Suprapubic skin (tissue), 4 donors: ENCODE data around the gene SSTR3. TPM values are rescaled to one million over a fixed set of nuclear protein-coding genes. Genes with fewer than 3 reads are reported as not detected.
"Not testable (repeated sequence)": the region's sequence is repeated elsewhere in the genome, so short reads cannot be mapped to it uniquely, and the experiment has no call there.

Experiments
- DNase-seq, 2 donors: peaks; one replicate each; pipeline ENCODE4 v3.0.0-alpha.2; 2019; ENCODE audit warnings: low spot score in 2 of 2
- H3K27ac ChIP-seq: fragments of 200-600 bp; sonication (generic); one replicate; pipeline ENCODE4 v1.5.1; 2019
- H3K27me3 ChIP-seq: fragments of 200-600 bp; sonication (generic); one replicate; pipeline ENCODE4 v1.5.1; 2019
- H3K36me3 ChIP-seq: fragments of 200-600 bp; sonication (generic); one replicate; pipeline ENCODE4 v1.5.1; 2019
- H3K4me1 ChIP-seq: fragments of 200-600 bp; sonication (generic); one replicate; pipeline ENCODE4 v1.5.1; 2019
- H3K4me3 ChIP-seq: fragments of 200-600 bp; sonication (generic); one replicate; pipeline ENCODE4 v1.5.1; 2019; ENCODE audit warnings: mild to moderate bottlenecking
- H3K9me3 ChIP-seq: fragments of 200-600 bp; sonication (generic); one replicate; pipeline ENCODE4 v1.5.1; 2019
- EP300 ChIP-seq: sonication (generic); formaldehyde crosslinking; IDR thresholded peaks from one replicate; pipeline ENCODE4 v1.6.1; 2017; ENCODE audit warnings: antibody characterized with exemption
- POLR2A ChIP-seq, 2 donors: fragments of 450-650 bp; IDR thresholded peaks; one replicate each; pipeline ENCODE4 v1.6.1; 2017; ENCODE audit warnings: antibody characterized with exemption in 2 of 2, mild to moderate bottlenecking in 2 of 2, moderate library complexity in 2 of 2
- POLR2AphosphoS5 ChIP-seq, 3 donors: sonication (generic); formaldehyde crosslinking; IDR thresholded peaks; one replicate each; pipeline ENCODE4 v1.6.1; 2017; ENCODE audit warnings: antibody characterized with exemption in 3 of 3
- WGBS: methylation state at CpG from one replicate; pipeline ENCODE4 v1.1.5; 2018; 5-methylcytosine and 5-hydroxymethylcytosine counted together
- total RNA-seq, 4 donors: library from RNA; depleted of rRNA; stranded (reverse); fragments of >200 nt; gene quantifications; one replicate each; pipeline ENCODE4 v1.1.0, GENCODE V29; 2016
- TF ChIP-seq, protein P1 (sequence below), 2 donors: fragments of 200-600 bp in 1 of 2; fragments of 450-650 bp in 1 of 2; sonication (generic) in 1 of 2; IDR thresholded peaks; one replicate each; pipeline ENCODE4 v1.5.1; 2016 to 2019; ENCODE audit warnings: antibody characterized with exemption in 2 of 2, mild to moderate bottlenecking in 1 of 2, moderate library complexity in 1 of 2

Gene SSTR3
- total RNA-seq, 4 donors from 2014 or later = not detected

DNA sequence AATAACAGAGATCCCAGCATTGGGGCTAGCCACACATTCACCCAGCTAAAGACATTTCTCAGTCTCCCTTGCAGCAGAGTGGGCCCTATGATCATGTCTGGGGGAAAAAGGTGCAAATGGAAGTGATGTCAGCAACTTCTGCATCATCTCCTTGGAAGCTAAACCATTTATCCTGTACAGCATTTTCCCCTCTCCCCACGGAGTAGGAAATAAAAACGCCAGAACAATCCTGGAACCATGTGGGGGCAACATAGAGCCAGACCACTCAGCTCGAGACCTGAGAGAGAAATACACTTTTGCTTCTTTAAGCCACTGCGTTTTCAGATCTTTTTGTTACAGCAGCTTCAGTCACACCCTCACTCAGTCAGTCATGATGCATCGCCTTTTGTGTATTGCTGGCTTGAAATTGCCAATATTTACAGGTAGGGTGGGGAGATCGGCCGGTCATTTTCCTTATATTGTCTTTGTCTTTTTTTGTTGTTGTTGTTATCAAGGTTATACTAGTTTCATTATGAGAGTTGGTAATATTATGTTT, 40.9 kb upstream of the SSTR3 start:
- no peak for DNase-seq
- TF ChIP-seq, protein P1, sequence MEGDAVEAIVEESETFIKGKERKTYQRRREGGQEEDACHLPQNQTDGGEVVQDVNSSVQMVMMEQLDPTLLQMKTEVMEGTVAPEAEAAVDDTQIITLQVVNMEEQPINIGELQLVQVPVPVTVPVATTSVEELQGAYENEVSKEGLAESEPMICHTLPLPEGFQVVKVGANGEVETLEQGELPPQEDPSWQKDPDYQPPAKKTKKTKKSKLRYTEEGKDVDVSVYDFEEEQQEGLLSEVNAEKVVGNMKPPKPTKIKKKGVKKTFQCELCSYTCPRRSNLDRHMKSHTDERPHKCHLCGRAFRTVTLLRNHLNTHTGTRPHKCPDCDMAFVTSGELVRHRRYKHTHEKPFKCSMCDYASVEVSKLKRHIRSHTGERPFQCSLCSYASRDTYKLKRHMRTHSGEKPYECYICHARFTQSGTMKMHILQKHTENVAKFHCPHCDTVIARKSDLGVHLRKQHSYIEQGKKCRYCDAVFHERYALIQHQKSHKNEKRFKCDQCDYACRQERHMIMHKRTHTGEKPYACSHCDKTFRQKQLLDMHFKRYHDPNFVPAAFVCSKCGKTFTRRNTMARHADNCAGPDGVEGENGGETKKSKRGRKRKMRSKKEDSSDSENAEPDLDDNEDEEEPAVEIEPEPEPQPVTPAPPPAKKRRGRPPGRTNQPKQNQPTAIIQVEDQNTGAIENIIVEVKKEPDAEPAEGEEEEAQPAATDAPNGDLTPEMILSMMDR (IDR thresholded peaks at IDR 0.05) = no peak
- TF ChIP-seq POLR2AphosphoS5 (IDR thresholded peaks at IDR 0.05) (no peak), EP300 (no peak), POLR2A (IDR thresholded peaks at IDR 0.05) (no peak)
- no peak overlapping the region for H3K4me3 ChIP-seq
- H3K27ac ChIP-seq = no peak overlapping the region
- 65% methylated on average over 7 of the region's 7 CpGs for WGBS
- H3K4me1 ChIP-seq = no peaks in the 10 kb centered on the region
- H3K27me3 ChIP-seq = peaks cover 52% of the 10 kb centered on the region
- H3K9me3 ChIP-seq = no peaks in the 10 kb centered on the region
- no peaks in the 10 kb centered on the region for H3K36me3 ChIP-seq

DNA sequence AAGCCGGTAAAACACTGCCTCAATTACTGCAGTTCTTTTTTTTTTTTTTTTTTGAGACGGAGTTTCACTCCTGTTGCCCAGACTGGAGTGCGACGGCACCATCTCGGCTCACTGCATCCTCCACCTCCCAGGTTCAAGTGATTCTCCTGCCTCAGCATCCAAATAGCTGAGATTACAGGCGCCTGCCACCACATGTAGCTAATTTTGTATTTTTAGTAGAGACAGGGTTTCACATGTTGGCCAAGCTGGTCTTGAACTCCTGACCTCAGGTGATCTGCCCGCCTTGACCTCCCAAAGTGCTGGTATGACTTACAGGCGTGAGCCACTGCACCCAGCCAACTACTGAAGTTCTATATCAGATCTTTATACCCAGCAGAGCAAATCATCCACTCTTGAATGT, 39.6 kb upstream of the SSTR3 start:
- H3K4me1 ChIP-seq, H3K9me3 ChIP-seq, H3K4me3 ChIP-seq, H3K27ac ChIP-seq, H3K36me3 ChIP-seq, DNase-seq: not testable (repeated sequence)
- peaks cover 39% of the 10 kb centered on the region for H3K27me3 ChIP-seq
- WGBS = 84% methylated on average over 8 of the region's 8 CpGs

DNA sequence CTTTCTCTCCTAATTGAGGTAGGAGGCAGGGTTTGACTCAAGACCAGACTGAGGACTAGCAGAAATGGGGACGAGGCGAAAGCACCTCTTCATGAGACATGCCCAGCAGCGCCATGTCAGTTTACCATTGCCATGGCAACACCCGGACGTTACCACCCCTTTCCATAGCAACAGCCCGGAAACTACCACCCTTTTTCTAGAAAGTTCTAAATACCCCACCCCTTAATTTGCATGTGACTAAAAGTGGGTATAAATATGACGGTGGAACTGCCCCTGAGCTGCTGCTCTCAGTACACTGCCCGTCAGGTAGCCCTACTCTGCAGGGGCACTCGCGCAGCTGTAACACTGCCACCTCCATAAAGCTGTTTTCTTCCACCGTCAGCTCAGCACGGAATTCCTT, 37.7 kb upstream of the SSTR3 start:
- no peak for TF ChIP-seq POLR2A (IDR thresholded peaks at IDR 0.05)
- no peak for TF ChIP-seq POLR2AphosphoS5 (IDR thresholded peaks at IDR 0.05)
- no peak for TF ChIP-seq EP300
- TF ChIP-seq, protein P1 (IDR thresholded peaks at IDR 0.05) = no peak
- Histone ChIP-seq H3K4me3 (no peak overlapping the region), H3K36me3 (no peaks in the 10 kb centered on the region), H3K27ac (no peak overlapping the region), H3K9me3 (no peaks in the 10 kb centered on the region), H3K27me3 (peaks cover 26% of the 10 kb centered on the region), H3K4me1 (no peaks in the 10 kb centered on the region)
- DNase-seq = peak in 1 of 2 donors; percentile 59
- 76% methylated on average over 12 of the region's 12 CpGs for WGBS

DNA sequence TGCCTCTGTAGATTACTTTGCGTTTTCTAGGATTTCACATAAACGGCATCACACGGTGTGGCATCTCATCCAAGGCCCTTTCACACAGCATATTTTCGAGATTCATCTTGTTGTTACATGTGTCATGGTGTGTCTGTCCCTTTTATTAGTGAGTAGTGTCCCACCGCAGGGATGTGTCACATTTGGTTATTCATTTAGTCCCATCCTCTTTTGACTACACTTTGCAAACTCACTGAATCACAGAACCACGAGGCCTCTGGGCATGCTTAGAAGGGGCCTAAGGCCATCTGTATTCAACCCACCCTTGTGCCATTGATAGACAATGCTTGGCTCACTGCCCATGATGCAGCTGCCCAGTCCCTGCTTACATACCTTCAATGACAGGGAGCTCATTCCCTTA, 36.0 kb upstream of the SSTR3 start:
- TF ChIP-seq EP300 (no peak), POLR2A (IDR thresholded peaks at IDR 0.05) (no peak), POLR2AphosphoS5 (IDR thresholded peaks at IDR 0.05) (no peak)
- TF ChIP-seq, protein P1 (IDR thresholded peaks at IDR 0.05) = no peak
- Histone ChIP-seq H3K36me3 (no peaks in the 10 kb centered on the region), H3K27me3 (peaks cover 28% of the 10 kb centered on the region), H3K4me1 (peaks cover 12% of the 10 kb centered on the region), H3K27ac (no peak overlapping the region), H3K4me3 (no peak overlapping the region), H3K9me3 (no peaks in the 10 kb centered on the region)
- DNase-seq = no peak
- 61% methylated on average over 6 of the region's 6 CpGs for WGBS

DNA sequence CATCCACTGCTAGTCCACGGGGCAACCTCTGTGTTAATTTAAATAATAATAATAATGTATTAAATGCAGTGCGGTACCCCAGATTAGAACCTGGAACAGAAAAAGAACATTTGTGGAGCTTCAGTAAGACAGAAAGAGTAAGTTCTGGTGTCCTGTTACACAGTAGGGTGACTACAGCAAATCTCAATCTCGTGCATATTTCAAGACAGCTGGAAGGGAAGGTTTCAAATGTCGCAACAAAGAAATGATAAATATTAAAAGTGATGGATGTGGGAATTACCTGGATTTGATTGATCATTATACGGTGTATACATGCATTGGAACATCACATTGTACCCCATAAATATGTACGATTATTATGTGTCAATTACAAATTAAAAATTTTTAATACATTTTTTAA, 33.5 kb upstream of the SSTR3 start:
- Histone ChIP-seq H3K4me3 (no peak overlapping the region), H3K27ac (no peak overlapping the region), H3K36me3 (no peaks in the 10 kb centered on the region), H3K9me3 (no peaks in the 10 kb centered on the region), H3K27me3 (peaks cover 48% of the 10 kb centered on the region), H3K4me1 (peaks cover 12% of the 10 kb centered on the region)
- no peak for DNase-seq
- TF ChIP-seq POLR2A (IDR thresholded peaks at IDR 0.05) = no peak
- TF ChIP-seq, protein P1 (IDR thresholded peaks at IDR 0.05) = no peak
- no peak for TF ChIP-seq POLR2AphosphoS5 (IDR thresholded peaks at IDR 0.05)
- no peak for TF ChIP-seq EP300
- WGBS = 70% methylated on average over 6 of the region's 6 CpGs
